HG03432 (cell line): ENCODE measurements around the gene KLHDC9.
"Not testable (repeated sequence)": the region's sequence is repeated elsewhere in the genome, so short reads cannot be mapped to it uniquely, and the experiment has no call there.

Experiments used
- ATAC-seq: cut with Tn5 transposase; IDR thresholded peaks from one replicate; pipeline ENCODE4 v1.9.1; 2021; ENCODE audit warnings: mild to moderate bottlenecking, moderate library complexity; ENCODE audit not compliant: unreplicated experiment

The KLHDC9 gene

GRCh38 chr1:161094481-161094880 lies 3.7 kb upstream of the KLHDC9 start:
- no peak for ATAC-seq

GRCh38 chr1:161095230-161095629 lies 2.9 kb upstream of the KLHDC9 start:
- no peak for ATAC-seq

- ATAC-seq = peak; percentile 46
These were observed 2.1 kb upstream of the KLHDC9 start for GRCh38 chr1:161096015-161096414.

- ATAC-seq = no peak
These were observed 1.6 kb upstream of the KLHDC9 start for GRCh38 chr1:161096530-161096929.

GRCh38 chr1:161099090-161099802 lies 1.1 kb downstream of the KLHDC9 start:
- ATAC-seq = no peak

- no peak for ATAC-seq
These were observed 2.4 kb downstream of the KLHDC9 start for GRCh38 chr1:161100556-161100955.

GRCh38 chr1:161106431-161106830 lies 8.3 kb downstream of the KLHDC9 start:
- no peak for ATAC-seq

GRCh38 chr1:161111117-161111516 lies 13.0 kb downstream of the KLHDC9 start:
- ATAC-seq = no peak

GRCh38 chr1:161111527-161111926 lies 13.4 kb downstream of the KLHDC9 start:
- no peak for ATAC-seq

GRCh38 chr1:161113915-161114314 lies 15.8 kb downstream of the KLHDC9 start:
- no peak for ATAC-seq

GRCh38 chr1:161114556-161114955 lies 16.4 kb downstream of the KLHDC9 start:
- no peak for ATAC-seq

- no peak for ATAC-seq
These were observed 17.1 kb downstream of the KLHDC9 start for GRCh38 chr1:161115132-161115711.

GRCh38 chr1:161115961-161116360 lies 17.8 kb downstream of the KLHDC9 start:
- ATAC-seq = not testable (repeated sequence)

GRCh38 chr1:161117759-161118581 lies 19.8 kb downstream of the KLHDC9 start, which contains the start of the genes NIT1 and PFDN2:
NIT1 (plus strand) TSS chr1:161118105; CDS start chr1:161118177, 72 bp downstream.
PFDN2 (minus strand) TSS chr1:161118037; CDS start chr1:161118026, 11 bp downstream.
- peak; percentile 86 for ATAC-seq

- ATAC-seq = peak; percentile 57
These were observed 21.1 kb downstream of the KLHDC9 start for GRCh38 chr1:161119092-161119903.

GRCh38 chr1:161121042-161121650 lies 23.0 kb downstream of the KLHDC9 start:
- no peak for ATAC-seq

- no peak for ATAC-seq
These were observed 23.7 kb downstream of the KLHDC9 start for GRCh38 chr1:161121834-161122233.

GRCh38 chr1:161122967-161123366 lies 24.8 kb downstream of the KLHDC9 start:
- ATAC-seq = no peak

- no peak for ATAC-seq
These were observed 29.5 kb downstream of the KLHDC9 start for GRCh38 chr1:161127649-161128048.
